ENCODE results near the gene DIPK1C.

Gene DIPK1C

GRCh38 chr18:74480149-74480651 lies 23.1 kb upstream of the DIPK1C start:
- DNase-seq = no peak

- DNase-seq = no peak
These were observed 22.5 kb upstream of the DIPK1C start for GRCh38 chr18:74479486-74480148.

GRCh38 chr18:74478880-74479279 lies 21.8 kb upstream of the DIPK1C start:
- DNase-seq = no peak

GRCh38 chr18:74478316-74478715 lies 21.2 kb upstream of the DIPK1C start:
- DNase-seq = no peak

GRCh38 chr18:74477771-74478170 lies 20.7 kb upstream of the DIPK1C start:
- DNase-seq = no peak

- DNase-seq = no peak
These were observed 19.0 kb upstream of the DIPK1C start for GRCh38 chr18:74476140-74476539.

GRCh38 chr18:74473976-74474640 lies 17.0 kb upstream of the DIPK1C start:
- no peak for DNase-seq

GRCh38 chr18:74472312-74472711 lies 15.2 kb upstream of the DIPK1C start:
- no peak for DNase-seq

- no peak for DNase-seq
These were observed 11.5 kb upstream of the DIPK1C start for GRCh38 chr18:74468547-74469061.

GRCh38 chr18:74465775-74466174 lies 8.7 kb upstream of the DIPK1C start:
- DNase-seq = no peak

GRCh38 chr18:74463983-74464382 lies 6.9 kb upstream of the DIPK1C start:
- no peak for DNase-seq

- DNase-seq = no peak
These were observed 6.1 kb upstream of the DIPK1C start for GRCh38 chr18:74463254-74463653.

- no peak for DNase-seq
These were observed 3.7 kb upstream of the DIPK1C start for GRCh38 chr18:74460825-74461224.

- no peak for DNase-seq
These were observed 2.8 kb upstream of the DIPK1C start for GRCh38 chr18:74459889-74460288.

- DNase-seq = no peak
These were observed 765 bp upstream of the DIPK1C start for GRCh38 chr18:74457725-74458421.

GRCh38 chr18:74456349-74457042 lies 612 bp downstream of the DIPK1C start:
- no peak for DNase-seq

GRCh38 chr18:74456017-74456348 lies 1.1 kb downstream of the DIPK1C start:
- no peak for DNase-seq

- DNase-seq = no peak
These were observed 1.7 kb downstream of the DIPK1C start for GRCh38 chr18:74455386-74455785.

GRCh38 chr18:74454279-74454751 lies 2.8 kb downstream of the DIPK1C start:
- no peak for DNase-seq

GRCh38 chr18:74453642-74454198 lies 3.4 kb downstream of the DIPK1C start:
- DNase-seq = no peak

- DNase-seq = no peak
These were observed 4.0 kb downstream of the DIPK1C start for GRCh38 chr18:74453016-74453566.

GRCh38 chr18:74451148-74451547 lies 6.0 kb downstream of the DIPK1C start:
- no peak for DNase-seq
